GM21390 (cell line): ENCODE results near the gene GINS3.

Experiments used
- ATAC-seq: cut with Tn5 transposase; IDR thresholded peaks from one replicate; pipeline ENCODE4 v1.9.1; 2021; ENCODE audit not compliant: unreplicated experiment

The GINS3 gene

DNA sequence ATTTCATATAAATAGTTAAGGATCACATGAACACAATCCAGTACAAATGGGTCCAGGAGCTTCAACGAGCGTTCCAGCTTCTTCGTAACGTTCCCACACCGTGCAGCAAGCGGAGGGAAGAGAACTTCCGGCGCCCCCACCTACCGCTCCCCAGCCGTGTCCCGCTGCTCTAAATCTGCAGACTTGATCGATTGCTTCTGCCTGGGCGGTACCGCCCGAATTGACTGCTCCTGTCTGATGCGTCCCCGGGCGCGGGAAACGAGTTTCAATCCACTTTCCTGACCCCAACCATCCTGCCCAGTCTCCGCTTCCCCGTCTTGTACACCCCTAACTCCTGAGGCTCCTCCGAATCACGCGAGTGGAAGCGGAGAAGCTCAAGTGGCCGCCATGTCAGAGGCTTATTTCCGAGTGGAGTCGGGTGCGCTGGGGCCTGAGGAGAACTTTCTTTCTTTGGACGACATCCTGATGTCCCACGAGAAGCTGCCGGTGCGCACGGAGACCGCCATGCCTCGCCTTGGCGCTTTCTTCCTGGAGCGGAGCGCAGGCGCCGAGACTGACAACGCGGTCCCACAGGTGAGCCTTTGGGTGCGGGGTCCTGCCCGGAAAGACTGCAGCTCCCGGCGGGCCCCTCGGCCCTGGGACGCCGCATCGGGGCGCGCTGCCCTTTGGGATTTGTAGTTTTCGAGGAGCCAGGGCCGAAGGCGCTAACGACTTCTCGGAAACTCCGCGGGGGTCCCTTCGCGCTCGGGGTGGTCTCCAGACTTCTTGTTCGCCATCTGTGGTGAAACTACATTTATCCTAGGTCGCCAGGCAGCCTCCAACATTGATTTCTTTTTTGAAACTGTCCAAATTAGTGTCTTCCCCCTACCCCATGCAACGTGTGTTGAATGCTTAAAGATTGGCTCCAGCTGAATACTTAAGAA lies at the start of gene GINS3:
GINS3 (plus strand) TSS at position 257 of the 923 bp plus-strand sequence; CDS start at position 388, 131 bp downstream.
- peak; percentile 96 for ATAC-seq

DNA sequence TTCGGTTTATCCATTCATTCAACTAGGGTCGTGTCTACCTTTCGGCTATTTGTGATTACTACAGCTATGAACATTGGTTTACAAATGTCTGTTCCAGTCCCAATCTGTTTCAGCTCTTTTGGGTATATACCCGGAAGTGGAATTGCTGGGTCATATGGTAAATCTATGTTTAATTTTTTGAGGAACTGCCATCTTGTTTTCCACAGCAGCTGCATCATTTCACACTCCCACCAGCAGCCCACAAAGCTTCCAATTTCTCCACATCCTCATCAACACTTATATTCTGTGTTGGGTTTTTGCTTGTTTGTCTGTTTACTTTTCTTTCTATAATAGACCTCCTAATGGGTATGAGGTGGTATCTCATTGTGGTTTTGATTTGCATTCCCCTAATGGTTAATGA lies 48.7 kb upstream of the GINS3 start:
- ATAC-seq: no peak

- no peak for ATAC-seq
Observed at GRCh38 chr16:58345574-58346354, 46.5 kb upstream of the GINS3 start.

- no peak for ATAC-seq
Observed at GRCh38 chr16:58346831-58347371, 45.4 kb upstream of the GINS3 start.

DNA sequence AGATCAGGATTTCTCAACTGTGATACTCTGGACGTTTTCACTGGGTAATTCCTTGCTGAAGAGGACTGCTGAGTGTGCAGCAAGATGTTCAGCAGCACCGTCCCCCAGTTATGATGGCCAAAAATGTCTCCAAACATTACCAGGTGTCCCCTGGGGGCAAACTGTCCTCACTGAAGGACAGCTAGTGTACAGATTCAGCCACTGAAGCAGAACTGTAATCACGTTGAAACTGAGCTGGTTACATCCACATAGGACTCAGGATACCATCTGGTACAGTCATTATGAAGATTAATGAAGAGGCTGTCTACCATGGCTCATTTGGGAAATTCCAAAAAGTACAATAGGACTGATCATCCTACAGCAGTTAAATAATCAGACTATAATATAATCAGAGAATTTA lies 43.3 kb upstream of the GINS3 start:
- ATAC-seq: no peak

DNA sequence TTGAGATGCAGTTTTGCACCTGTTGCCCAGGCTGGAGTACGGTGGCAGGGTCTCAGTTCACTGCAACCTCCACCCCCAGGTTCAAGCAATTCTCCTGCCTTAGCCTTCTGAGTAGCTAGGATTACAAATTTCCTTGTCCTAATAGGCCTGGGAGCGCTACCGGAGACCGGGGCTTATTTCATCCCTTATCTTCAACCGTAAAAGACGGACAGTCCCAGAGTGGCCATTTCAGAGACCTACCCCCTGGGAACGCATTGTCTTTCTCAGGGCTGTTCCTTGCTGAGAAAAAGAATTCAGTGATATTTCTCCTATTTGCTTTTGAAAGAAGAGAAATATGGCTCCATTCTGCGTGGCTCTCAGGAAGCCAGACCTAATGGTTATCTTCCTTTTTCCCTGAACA lies 39.6 kb upstream of the GINS3 start:
- no peak for ATAC-seq

DNA sequence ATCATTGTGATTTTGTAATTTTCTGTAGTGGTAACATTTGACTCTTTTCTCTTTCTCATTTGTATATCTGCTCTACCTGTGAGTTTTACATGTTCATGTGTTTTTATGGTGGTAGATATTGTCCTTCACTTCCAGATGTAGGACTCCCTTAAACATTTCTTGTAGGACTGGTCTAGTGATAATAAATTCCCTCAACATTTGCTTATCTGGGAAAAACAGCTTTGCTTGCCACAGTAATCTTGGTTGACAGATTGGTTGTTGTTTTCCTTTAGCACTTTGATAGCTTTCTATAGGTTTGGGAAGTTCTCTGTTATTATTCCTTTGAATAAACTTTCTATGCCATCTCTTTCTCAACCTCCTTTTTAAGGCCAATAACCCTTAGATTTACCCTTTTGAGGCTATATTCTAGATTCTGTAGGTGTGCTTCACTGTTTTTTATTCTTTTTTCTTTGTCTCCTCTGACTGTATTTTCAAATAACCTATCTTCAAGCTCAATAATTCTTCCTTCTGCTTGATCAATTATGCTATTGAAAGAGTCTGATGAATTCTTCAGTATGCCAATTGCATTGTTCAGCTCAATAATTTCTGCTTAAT lies 32.1 kb upstream of the GINS3 start:
- ATAC-seq: no peak

- no peak for ATAC-seq
Observed at GRCh38 chr16:58361726-58362125, 30.5 kb upstream of the GINS3 start.

- no peak for ATAC-seq
Observed at GRCh38 chr16:58363746-58364393, 28.4 kb upstream of the GINS3 start.

GRCh38 chr16:58365623-58366022 lies 26.6 kb upstream of the GINS3 start:
- ATAC-seq: no peak

DNA sequence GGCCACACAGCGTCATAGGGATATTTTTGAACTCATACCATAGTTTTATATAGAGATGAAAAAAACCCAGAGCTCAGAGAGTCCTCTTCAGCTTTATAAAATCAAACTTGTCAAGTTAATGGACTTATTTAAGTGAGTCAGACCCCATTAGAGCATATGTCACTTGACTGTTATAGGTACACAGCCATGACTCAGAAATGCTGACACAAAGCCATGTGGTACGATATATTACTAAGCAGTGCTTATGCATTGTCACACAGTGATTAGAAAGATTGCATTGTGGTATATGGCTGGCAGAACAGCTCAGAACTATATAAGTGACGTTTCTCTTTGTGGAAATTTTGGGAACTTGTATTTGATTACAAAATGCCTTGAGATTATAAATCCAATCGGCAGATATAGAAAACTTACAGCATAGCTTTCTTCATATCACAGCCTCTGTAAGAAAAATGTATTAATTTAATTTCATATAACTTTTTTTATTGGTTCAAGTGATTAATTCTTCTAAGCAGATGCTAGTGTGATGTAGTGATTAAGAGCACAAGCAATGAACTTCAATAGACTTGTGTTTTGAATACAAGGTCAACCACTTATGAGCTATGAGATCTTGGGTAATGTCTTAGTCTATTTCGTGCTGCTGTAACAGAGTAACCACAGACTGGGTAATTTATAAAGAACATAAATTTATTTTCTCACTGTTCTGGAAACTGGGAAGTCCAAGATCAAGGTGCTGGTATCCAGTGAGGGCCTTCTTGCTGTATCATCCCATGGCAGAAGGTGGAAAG lies 25.8 kb upstream of the GINS3 start:
- ATAC-seq: no peak

GRCh38 chr16:58367252-58367651 lies 25.0 kb upstream of the GINS3 start:
- no peak for ATAC-seq

- no peak for ATAC-seq
Observed at GRCh38 chr16:58371841-58372240, 20.4 kb upstream of the GINS3 start.

DNA sequence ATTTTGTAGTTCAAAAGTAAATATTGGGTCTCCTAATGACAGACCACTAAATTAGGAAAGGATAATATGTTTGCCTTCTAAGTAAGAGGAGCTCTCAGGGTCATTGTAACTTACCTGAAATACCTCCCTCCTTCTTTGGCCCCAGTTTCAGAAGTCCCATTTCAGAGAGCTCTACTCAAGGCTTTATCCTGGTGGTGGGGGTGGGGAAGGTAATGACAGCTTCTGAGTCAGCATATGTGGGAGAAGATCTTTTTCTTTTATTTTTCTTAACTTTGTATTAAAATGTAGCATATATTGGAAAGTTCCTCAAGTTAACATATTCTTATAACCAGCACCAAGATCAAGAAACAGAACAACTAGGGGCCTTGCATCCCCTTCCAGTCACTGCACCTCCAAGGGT lies 16.9 kb upstream of the GINS3 start:
- ATAC-seq: no peak

- ATAC-seq: no peak
Observed at GRCh38 chr16:58377932-58378331, 14.3 kb upstream of the GINS3 start.

DNA sequence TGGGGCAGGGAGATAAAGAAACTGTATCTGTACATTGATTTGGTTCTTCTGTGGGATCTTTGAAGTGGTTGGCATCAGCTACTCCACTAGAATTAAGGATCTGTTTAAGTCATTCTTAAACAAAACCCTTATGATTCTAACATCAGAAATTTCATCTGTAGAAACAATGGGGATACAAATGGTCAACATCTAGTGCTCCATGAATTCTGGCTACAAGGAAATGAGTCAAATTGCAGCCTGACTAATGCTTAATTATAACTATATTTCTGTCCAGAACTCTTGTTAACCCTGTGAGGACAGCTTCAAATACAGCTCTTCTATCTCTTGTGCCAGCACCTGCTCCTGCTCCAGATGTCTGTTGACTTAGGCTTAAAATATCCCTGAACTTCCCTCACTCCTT lies 13.9 kb upstream of the GINS3 start:
- ATAC-seq: no peak

GRCh38 chr16:58379736-58380135 lies 12.5 kb upstream of the GINS3 start:
- no peak for ATAC-seq

DNA sequence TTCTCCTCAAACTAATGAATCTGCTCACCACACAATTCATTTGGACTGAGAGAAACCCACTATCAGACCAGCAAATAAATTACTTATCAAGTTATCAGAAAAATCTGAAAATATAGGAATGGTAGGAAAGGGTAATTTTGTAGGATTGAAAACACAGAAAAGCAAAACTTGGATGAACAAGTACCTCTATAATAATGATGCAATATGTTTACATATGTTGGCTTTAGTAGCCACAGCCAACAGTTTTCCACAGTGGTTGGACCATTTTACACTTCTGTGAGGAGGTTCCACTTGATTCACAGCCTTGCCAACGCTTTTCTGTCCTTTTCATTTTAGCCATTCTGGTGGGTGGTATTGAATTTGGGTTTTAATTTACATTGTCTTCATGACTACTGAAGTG lies 10.6 kb upstream of the GINS3 start:
- ATAC-seq: no peak

DNA sequence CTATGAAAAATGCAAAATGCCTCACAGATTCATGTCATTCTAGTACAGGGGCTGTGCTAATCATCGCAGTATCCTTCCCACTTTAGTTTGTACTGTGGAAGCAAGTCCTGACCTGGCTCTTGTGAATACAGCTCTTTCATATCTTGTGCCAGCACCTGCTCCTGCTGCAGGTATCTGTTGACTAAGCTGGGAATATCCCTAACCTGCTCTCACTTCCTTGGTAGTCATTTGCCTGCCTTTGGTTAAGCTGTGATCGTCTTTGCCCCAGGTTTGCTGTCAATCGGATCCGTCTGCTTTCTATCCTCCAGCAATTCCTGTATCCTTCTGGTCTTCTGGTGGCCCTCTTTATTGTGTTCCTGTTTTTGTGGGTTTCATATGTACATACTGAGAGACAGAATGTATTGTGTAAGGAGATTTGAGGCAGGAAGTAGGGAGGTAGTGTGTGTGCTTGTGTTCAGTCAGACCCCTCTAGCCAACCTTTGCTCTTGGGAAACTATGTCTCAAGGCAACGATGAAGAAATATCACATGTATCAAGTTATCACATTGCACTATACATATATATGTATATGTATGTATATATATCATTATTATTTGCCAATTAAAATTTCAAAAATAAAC lies 7.7 kb upstream of the GINS3 start:
- no peak for ATAC-seq
